KOPT-K1 (cell line): Measurements from ENCODE around the gene GNB1L.
A peak's percentile ranks its signal among the peaks of the same experiment; 100 is the strongest.
"Not testable (repeated sequence)": the region's sequence is repeated elsewhere in the genome, so short reads cannot be mapped to it uniquely, and the experiment has no call there.

Experiments
- H3K27ac ChIP-seq: fragments of 200-600 bp; sonication (generic); 2 replicates; pipeline ENCODE4 v1.5.1; 2016; ENCODE audit warnings: antibody characterized with exemption, mild to moderate bottlenecking, low read depth, low read length; ENCODE audit not compliant: poor library complexity, severe bottlenecking
- H3K36me3 ChIP-seq: fragments of 200-600 bp; sonication (generic); 2 replicates; pipeline ENCODE4 v1.5.1; 2017; ENCODE audit warnings: antibody characterized with exemption, mild to moderate bottlenecking, low read length, moderate library complexity; ENCODE audit not compliant: insufficient read depth
- H3K9me3 ChIP-seq: fragments of 200-600 bp; sonication (generic); 2 replicates; pipeline ENCODE4 v1.5.1; 2017; ENCODE audit warnings: antibody characterized with exemption, low read length, mild to moderate bottlenecking; ENCODE audit not compliant: insufficient read depth, poor library complexity, severe bottlenecking

The GNB1L gene

GRCh38 chr22:19834599-19834998 lies 20.1 kb downstream of the GNB1L start:
- no peak overlapping the region for H3K27ac ChIP-seq
- no peaks in the 10 kb centered on the region for H3K36me3 ChIP-seq
- no peaks in the 10 kb centered on the region for H3K9me3 ChIP-seq

- H3K9me3 ChIP-seq, H3K36me3 ChIP-seq, H3K27ac ChIP-seq: not testable (repeated sequence)
Observed at GRCh38 chr22:19833327-19833726, 21.3 kb downstream of the GNB1L start.

- peak overlapping the region; percentile 26 for H3K27ac ChIP-seq
- no peaks in the 10 kb centered on the region for H3K36me3 ChIP-seq
- H3K9me3 ChIP-seq, result no peaks in the 10 kb centered on the region
Observed at GRCh38 chr22:19832476-19833108, 22.1 kb downstream of the GNB1L start.

GRCh38 chr22:19831979-19832378 lies 22.7 kb downstream of the GNB1L start:
- H3K9me3 ChIP-seq, H3K36me3 ChIP-seq: not testable (repeated sequence)
- H3K27ac ChIP-seq, result peak overlapping the region; percentile 26

GRCh38 chr22:19831016-19831415 lies 23.7 kb downstream of the GNB1L start:
- no peaks in the 10 kb centered on the region for H3K36me3 ChIP-seq
- no peaks in the 10 kb centered on the region for H3K9me3 ChIP-seq
- no peak overlapping the region for H3K27ac ChIP-seq

- H3K36me3 ChIP-seq, result no peaks in the 10 kb centered on the region
- no peaks in the 10 kb centered on the region for H3K9me3 ChIP-seq
- no peak overlapping the region for H3K27ac ChIP-seq
Observed at GRCh38 chr22:19828035-19828401, 26.7 kb downstream of the GNB1L start.

- Histone ChIP-seq H3K27ac (no peak overlapping the region), H3K9me3 (no peaks in the 10 kb centered on the region), H3K36me3 (no peaks in the 10 kb centered on the region)
Observed at GRCh38 chr22:19827341-19828034, 27.2 kb downstream of the GNB1L start.

- Histone ChIP-seq H3K36me3 (no peaks in the 10 kb centered on the region), H3K9me3 (no peaks in the 10 kb centered on the region), H3K27ac (no peak overlapping the region)
Observed at GRCh38 chr22:19826619-19826950, 28.1 kb downstream of the GNB1L start.

GRCh38 chr22:19825904-19826618 lies 28.6 kb downstream of the GNB1L start:
- no peak overlapping the region for H3K27ac ChIP-seq
- H3K9me3 ChIP-seq, result no peaks in the 10 kb centered on the region
- H3K36me3 ChIP-seq, result no peaks in the 10 kb centered on the region

- Histone ChIP-seq H3K27ac (peak overlapping the region; percentile 57), H3K36me3 (peaks cover 10% of the 10 kb centered on the region; the same call in 1 of the 2 replicates), H3K9me3 (no peaks in the 10 kb centered on the region)
Observed at GRCh38 chr22:19824926-19825339, 29.7 kb downstream of the GNB1L start.

- Histone ChIP-seq H3K9me3 (no peaks in the 10 kb centered on the region), H3K36me3 (peaks cover 10% of the 10 kb centered on the region; the same call in 1 of the 2 replicates), H3K27ac (peak overlapping the region; percentile 57)
Observed at GRCh38 chr22:19824212-19824925, 30.3 kb downstream of the GNB1L start.

- H3K9me3 ChIP-seq, result no peaks in the 10 kb centered on the region
- H3K36me3 ChIP-seq, result peaks cover 10% of the 10 kb centered on the region; the same call in 1 of the 2 replicates
- H3K27ac ChIP-seq, result no peak overlapping the region
Observed at GRCh38 chr22:19823902-19824211, 30.8 kb downstream of the GNB1L start.

GRCh38 chr22:19823191-19823901 lies 31.3 kb downstream of the GNB1L start:
- H3K36me3 ChIP-seq, result peaks cover 12% of the 10 kb centered on the region; the same call in 1 of the 2 replicates
- no peaks in the 10 kb centered on the region for H3K9me3 ChIP-seq
- no peak overlapping the region for H3K27ac ChIP-seq

- Histone ChIP-seq H3K36me3 (peaks cover 15% of the 10 kb centered on the region; the same call in 1 of the 2 replicates), H3K27ac (no peak overlapping the region), H3K9me3 (no peaks in the 10 kb centered on the region)
Observed at GRCh38 chr22:19822301-19823117, 32.2 kb downstream of the GNB1L start.
